Mesenchymal stem cell (in vitro differentiated cells and primary cell): ENCODE measurements around the gene ABHD8.

Source experiments
- DNase-seq: peaks from one replicate; pipeline ENCODE4 v3.0.0-alpha.2; 2013
- H2AFZ ChIP-seq: one replicate; pipeline ENCODE4 v1.6.1; 2013; ENCODE audit warnings: low read depth, mild to moderate bottlenecking, control low read depth, inconsistent platforms, low read length, moderate library complexity
- H2AK5ac ChIP-seq: 2 replicates; pipeline ENCODE4 v1.6.1; 2013; ENCODE audit warnings: low read length, moderate library complexity, mild to moderate bottlenecking, inconsistent platforms; ENCODE audit not compliant: severe bottlenecking
- H2BK120ac ChIP-seq: one replicate; pipeline ENCODE4 v1.6.1; 2013; ENCODE audit warnings: low read depth, mild to moderate bottlenecking, inconsistent platforms, low read length, moderate library complexity
- H2BK12ac ChIP-seq, 2 experiments: one replicate each; pipeline ENCODE4 v1.6.1; 2013; ENCODE audit warnings: inconsistent platforms in 2 of 2, low read length in 2 of 2, mild to moderate bottlenecking in 2 of 2, moderate library complexity in 2 of 2, control low read depth in 1 of 2
- H2BK15ac ChIP-seq: one replicate; pipeline ENCODE4 v1.6.1; 2013; ENCODE audit warnings: mild to moderate bottlenecking, low read depth, inconsistent platforms; ENCODE audit not compliant: poor library complexity, severe bottlenecking
- H2BK5ac ChIP-seq: 2 replicates; pipeline ENCODE4 v1.6.1; 2013; ENCODE audit warnings: low read depth, mild to moderate bottlenecking, low read length, control low read depth, inconsistent platforms; ENCODE audit not compliant: poor library complexity, severe bottlenecking
- H3K14ac ChIP-seq, 2 experiments: one replicate each; pipeline ENCODE4 v1.6.1; 2013; ENCODE audit warnings: inconsistent platforms in 2 of 2, low read length in 2 of 2, control low read depth in 1 of 2, mild to moderate bottlenecking in 1 of 2, moderate library complexity in 1 of 2
- H3K18ac ChIP-seq, 2 experiments: one replicate each; pipeline ENCODE4 v1.6.1; 2013; ENCODE audit warnings: inconsistent platforms in 2 of 2, low read length in 2 of 2, control low read depth in 1 of 2, low read depth in 1 of 2, mild to moderate bottlenecking in 1 of 2
- H3K23ac ChIP-seq, 2 experiments: one replicate each; pipeline ENCODE4 v1.6.1; 2013; ENCODE audit warnings: inconsistent platforms in 2 of 2, low read length in 2 of 2, mild to moderate bottlenecking in 2 of 2, moderate library complexity in 2 of 2, control low read depth in 1 of 2
- H3K27ac ChIP-seq: 2 replicates; pipeline ENCODE4 v1.5.1; 2013; ENCODE audit warnings: mild to moderate bottlenecking, moderate library complexity, low read length, control low read depth, inconsistent platforms; ENCODE audit not compliant: poor library complexity, severe bottlenecking
- H3K27me3 ChIP-seq, 2 experiments: 2 replicates each; pipeline versions ENCODE4 v1.6.1 to v1.7.0; 2013; ENCODE audit warnings: low read length in 2 of 2, mild to moderate bottlenecking in 2 of 2, moderate library complexity in 2 of 2, control low read depth in 1 of 2, inconsistent platforms in 1 of 2; ENCODE audit not compliant: control insufficient read depth in 1 of 2, insufficient read depth in 1 of 2
- H3K36me3 ChIP-seq, 2 experiments: 2 replicates each; pipeline versions ENCODE4 v1.6.1 to v1.7.0; 2013; ENCODE audit warnings: low read length in 2 of 2, control low read depth in 1 of 2, inconsistent platforms in 1 of 2, low read depth in 1 of 2, mild to moderate bottlenecking in 1 of 2; ENCODE audit not compliant: insufficient read depth in 2 of 2, control insufficient read depth in 1 of 2
- H3K4ac ChIP-seq, 2 experiments: one replicate each; pipeline ENCODE4 v1.6.1; 2013; ENCODE audit warnings: inconsistent platforms in 2 of 2, low read length in 2 of 2, mild to moderate bottlenecking in 2 of 2, moderate library complexity in 2 of 2, control low read depth in 1 of 2, low read depth in 1 of 2
- H3K4me1 ChIP-seq: 2 replicates; pipeline ENCODE4 v1.6.1; 2013; ENCODE audit warnings: low read depth, low read length, control low read depth; ENCODE audit not compliant: control insufficient read depth, insufficient read depth
- H3K4me2 ChIP-seq: 2 replicates; pipeline ENCODE4 v1.6.1; 2013; ENCODE audit warnings: low read length, mild to moderate bottlenecking, inconsistent platforms; ENCODE audit not compliant: poor library complexity, severe bottlenecking
- H3K4me3 ChIP-seq, 2 experiments: 2 replicates each; pipeline versions ENCODE4 v1.5.1 to v1.7.0; 2013; ENCODE audit warnings: low read length in 2 of 2, mild to moderate bottlenecking in 2 of 2, control low read depth in 1 of 2, low read depth in 1 of 2; ENCODE audit not compliant: insufficient read depth in 1 of 2
- H3K79me1 ChIP-seq: replicated peaks from 2 replicates; pipeline ENCODE4 v1.6.1; 2013; ENCODE audit warnings: mild to moderate bottlenecking, control low read depth, low read length, inconsistent platforms; ENCODE audit not compliant: poor library complexity, severe bottlenecking
- H3K9ac ChIP-seq: 2 replicates; pipeline ENCODE4 v1.7.0; 2013; ENCODE audit warnings: mild to moderate bottlenecking, low read length, moderate library complexity
- H3K9me3 ChIP-seq: 2 replicates; pipeline ENCODE4 v1.7.0; 2013; ENCODE audit warnings: mild to moderate bottlenecking, low read length; ENCODE audit not compliant: control insufficient read depth
- H4K8ac ChIP-seq: one replicate; pipeline ENCODE4 v1.6.1; 2013; ENCODE audit warnings: inconsistent platforms, mild to moderate bottlenecking, low read length, moderate library complexity
- H4K91ac ChIP-seq: one replicate; pipeline ENCODE4 v1.6.1; 2013; ENCODE audit warnings: mild to moderate bottlenecking, low read length, inconsistent platforms
- WGBS: methylation state at CpG from one replicate; pipeline ENCODE4 v1.1.7; 2013; ENCODE audit warnings: mixed read lengths; 5-methylcytosine and 5-hydroxymethylcytosine counted together

Gene ABHD8

DNA sequence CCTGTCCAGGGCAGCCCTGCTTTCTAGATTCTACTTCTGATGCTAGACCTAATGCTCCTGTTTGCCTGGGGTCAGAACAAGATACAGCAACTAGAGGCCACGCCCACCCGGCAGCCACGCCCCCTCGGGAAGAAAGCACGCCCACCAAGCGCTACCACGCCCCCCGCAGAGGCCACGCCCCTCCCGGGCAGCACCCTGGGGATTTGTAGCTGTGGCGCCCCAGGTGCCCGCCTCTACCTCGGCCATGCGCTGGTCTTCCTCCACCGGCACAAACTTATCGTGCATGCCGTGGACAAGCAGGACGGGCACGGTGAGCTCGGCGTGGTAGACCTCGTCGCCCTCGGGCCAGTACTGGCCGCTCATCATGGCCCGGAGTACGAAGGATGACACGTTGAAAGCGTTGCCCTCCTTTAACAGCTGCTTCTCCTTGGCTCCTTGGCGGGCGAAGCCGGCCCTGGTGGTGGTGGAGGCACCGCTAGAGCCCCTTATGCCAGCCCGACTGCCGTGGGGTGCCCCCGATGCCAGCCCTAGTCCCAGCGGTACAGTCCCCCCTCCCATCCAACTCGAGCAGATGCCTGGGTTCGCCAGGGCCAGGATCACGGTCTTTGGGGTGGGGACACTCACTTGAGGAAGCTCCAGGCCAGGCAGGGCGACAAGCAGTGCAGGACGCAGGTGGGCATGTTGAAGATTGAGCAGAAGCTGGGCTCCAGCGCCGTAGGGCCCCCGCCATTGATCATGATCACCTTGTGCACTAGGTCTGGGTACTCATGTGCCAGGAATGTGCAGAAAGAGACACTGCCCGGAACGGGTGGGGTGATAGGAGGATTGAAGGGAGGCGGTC, 9.0 kb downstream of the ABHD8 start:
- no peak overlapping the region for H2BK12ac ChIP-seq
- peaks cover 18% of the 10 kb centered on the region for H3K4me1 ChIP-seq
- H3K36me3 ChIP-seq, result peaks cover 3 to 33% of the 10 kb centered on the region in 2 experiments
- H3K14ac ChIP-seq, result no peak overlapping the region
- 86% methylated on average over 47 of the region's 48 CpGs for WGBS
- H2BK5ac ChIP-seq, result no peak overlapping the region
- no peak overlapping the region for H3K27ac ChIP-seq
- H4K91ac ChIP-seq, result no peak overlapping the region
- H2AFZ ChIP-seq, result no peak overlapping the region
- H2BK15ac ChIP-seq, result no peak overlapping the region
- no peak overlapping the region for H3K4me2 ChIP-seq
- DNase-seq, result no peak
- peaks cover 19% of the 10 kb centered on the region for H3K79me1 ChIP-seq
- H3K27me3 ChIP-seq, result no peaks in the 10 kb centered on the region
- no peak overlapping the region for H2AK5ac ChIP-seq
- H3K23ac ChIP-seq, result no peak overlapping the region
- H3K4me3 ChIP-seq, result no peak overlapping the region
- H3K9ac ChIP-seq, result no peak overlapping the region
- H3K18ac ChIP-seq, result no peak overlapping the region
- H3K4ac ChIP-seq, result no peak overlapping the region
- no peak overlapping the region for H2BK120ac ChIP-seq
- H4K8ac ChIP-seq, result no peak overlapping the region
- no peaks in the 10 kb centered on the region for H3K9me3 ChIP-seq

DNA sequence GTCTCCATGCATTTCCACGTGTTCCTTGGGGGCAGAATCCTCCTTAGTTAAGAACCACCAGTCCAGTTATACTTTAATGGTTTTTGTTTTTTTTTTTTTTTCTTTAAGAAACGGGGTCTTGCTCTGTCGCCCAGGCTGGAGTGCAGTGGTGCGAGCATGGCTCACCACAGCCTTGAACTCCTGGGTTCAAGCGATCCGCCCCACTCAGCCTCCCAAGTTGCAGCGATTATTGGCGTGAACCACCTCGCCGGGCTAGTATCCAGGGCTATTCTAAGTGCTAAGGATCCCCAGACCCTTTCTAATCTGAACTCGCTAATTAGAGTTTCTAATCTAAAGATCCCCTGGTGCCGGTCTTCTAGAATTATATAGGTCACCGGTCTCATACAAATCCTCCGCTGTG, 9.6 kb downstream of the ABHD8 start:
- Histone ChIP-seq H3K4me2 (no peak overlapping the region), H4K91ac (no peak overlapping the region), H3K9me3 (no peaks in the 10 kb centered on the region), H3K4me1 (peaks cover 18% of the 10 kb centered on the region), H3K4me3 (no peak overlapping the region), H3K79me1 (peaks cover 16% of the 10 kb centered on the region), H3K23ac (no peak overlapping the region), H3K36me3 (peaks cover 3 to 27% of the 10 kb centered on the region in 2 experiments), H2BK120ac (no peak overlapping the region), H2BK5ac (no peak overlapping the region), H3K27ac (no peak overlapping the region), H4K8ac (no peak overlapping the region), H2AK5ac (no peak overlapping the region), H3K9ac (no peak overlapping the region), H3K4ac (no peak overlapping the region), H2AFZ (no peak overlapping the region), H3K18ac (no peak overlapping the region), H3K14ac (no peak overlapping the region), H3K27me3 (no peaks in the 10 kb centered on the region), H2BK15ac (no peak overlapping the region), H2BK12ac (no peak overlapping the region)
- no peak for DNase-seq
- WGBS, result 96% methylated on average over 13 of the region's 14 CpGs

- H2BK120ac ChIP-seq, result peak overlapping the region; percentile 86
- H3K9me3 ChIP-seq, result no peaks in the 10 kb centered on the region
- H4K91ac ChIP-seq, result peak overlapping the region; percentile 90
- peak overlapping the region; percentile 89 for H3K27ac ChIP-seq
- 3% methylated on average over 42 of the region's 46 CpGs for WGBS
- H3K4ac ChIP-seq, result peak overlapping the region; percentile 79 to 98
- peak; percentile 94 for DNase-seq
- peaks cover 0 to 21% of the 10 kb centered on the region in 2 experiments for H3K36me3 ChIP-seq
- H3K14ac ChIP-seq, result peak overlapping the region in 1 of 2 experiments; percentile 68
- H4K8ac ChIP-seq, result peak overlapping the region; percentile 79
- H3K27me3 ChIP-seq, result no peaks in the 10 kb centered on the region
- H2BK15ac ChIP-seq, result peak overlapping the region; percentile 73
- peak overlapping the region in 1 of 2 experiments; percentile 65 for H2BK12ac ChIP-seq
- H3K4me2 ChIP-seq, result peak overlapping the region; percentile 79
- peak overlapping the region; percentile 64 for H3K9ac ChIP-seq
- peak overlapping the region; percentile 54 to 75 for H3K4me3 ChIP-seq
- peaks cover 18% of the 10 kb centered on the region for H3K4me1 ChIP-seq
- peak overlapping the region; percentile 86 to 92 for H3K18ac ChIP-seq
- peak overlapping the region; percentile 75 for H2AFZ ChIP-seq
- no peak overlapping the region for H3K23ac ChIP-seq
- H2BK5ac ChIP-seq, result peak overlapping the region; percentile 82
- H2AK5ac ChIP-seq, result no peak overlapping the region
- peaks cover 12% of the 10 kb centered on the region for H3K79me1 ChIP-seq
Measured at GRCh38 chr19:17292301-17293074, 10.7 kb downstream of the ABHD8 start.

GRCh38 chr19:17289489-17289888, 13.7 kb downstream of the ABHD8 start:
- Histone ChIP-seq H2BK120ac (no peak overlapping the region), H2BK15ac (no peak overlapping the region), H3K4me1 (peaks cover 15% of the 10 kb centered on the region), H2AFZ (peak overlapping the region; percentile 47), H3K14ac (no peak overlapping the region), H4K8ac (peak overlapping the region; percentile 50), H3K4me2 (peak overlapping the region; percentile 34), H3K27me3 (no peaks in the 10 kb centered on the region), H3K9ac (no peak overlapping the region), H3K79me1 (peaks cover 9% of the 10 kb centered on the region), H3K36me3 (peaks cover 0 to 7% of the 10 kb centered on the region in 2 experiments), H3K18ac (no peak overlapping the region), H2AK5ac (no peak overlapping the region), H3K27ac (no peak overlapping the region), H3K4me3 (no peak overlapping the region), H2BK12ac (no peak overlapping the region), H3K23ac (no peak overlapping the region), H2BK5ac (no peak overlapping the region), H4K91ac (no peak overlapping the region), H3K9me3 (no peaks in the 10 kb centered on the region), H3K4ac (no peak overlapping the region)
- DNase-seq, result peak; percentile 88
- WGBS, result 18% methylated on average over 22 of the region's 22 CpGs
